Choroid plexus epithelial cell (primary cell): ENCODE measurements around the gene CABP2.

ENCODE experiments used
- DNase-seq: peaks from one replicate; pipeline ENCODE4 v3.0.0-alpha.2; 2010; ENCODE audit warnings: low read depth
- H3K4me3 ChIP-seq: 2 replicates; pipeline ENCODE4 v1.5.1; 2011; ENCODE audit warnings: low read depth, mild to moderate bottlenecking, control low read depth, low read length, moderate library complexity
- CTCF ChIP-seq: conservative IDR thresholded peaks from 2 replicates; pipeline ENCODE4 v1.5.1; 2011; ENCODE audit warnings: low read depth, mild to moderate bottlenecking, control low read depth, inconsistent platforms, low read length, moderate library complexity

The CABP2 gene

GRCh38 chr11:67524480-67524808, 1.2 kb upstream of the CABP2 start:
- no peak for TF ChIP-seq CTCF
- DNase-seq = no peak

GRCh38 chr11:67523556-67524479, 572 bp upstream of the CABP2 start:
- no peak overlapping the region for H3K4me3 ChIP-seq
- no peak for DNase-seq
- TF ChIP-seq CTCF = no peak

More at GRCh38 chr11:67524480-67524808, 1.2 kb upstream of the CABP2 start:
- no peak overlapping the region for H3K4me3 ChIP-seq

GRCh38 chr11:67522338-67522737, 908 bp downstream of the CABP2 start:
- no peak for TF ChIP-seq CTCF
- DNase-seq = no peak
- H3K4me3 ChIP-seq = no peak overlapping the region

- no peak for DNase-seq
- no peak overlapping the region for H3K4me3 ChIP-seq
- no peak for TF ChIP-seq CTCF
These were observed 1.3 kb downstream of the CABP2 start for GRCh38 chr11:67521924-67522323.

- H3K4me3 ChIP-seq = no peak overlapping the region
- TF ChIP-seq CTCF = no peak
- DNase-seq = no peak
These were observed 2.1 kb downstream of the CABP2 start for GRCh38 chr11:67520856-67521824.

- no peak overlapping the region for H3K4me3 ChIP-seq
- no peak for TF ChIP-seq CTCF
- DNase-seq = no peak
These were observed 3.5 kb downstream of the CABP2 start for GRCh38 chr11:67519726-67520125.
